Mesenteric fat pad (tissue), 1 donor: ENCODE results near the gene STAT5B. TPM values are rescaled to one million over a fixed set of nuclear protein-coding genes. Genes with fewer than 3 reads are reported as not detected.
"Not testable (repeated sequence)": the region's sequence is repeated elsewhere in the genome, so short reads cannot be mapped to it uniquely, and the experiment has no call there.

Experiments used
- DNase-seq: peaks from one replicate; pipeline ENCODE4 v3.0.0-alpha.2; 2020; ENCODE audit warnings: low spot score
- total RNA-seq: library from RNA; stranded (reverse); fragmentation: NEBNext Ultra II Directional; extraction: Animal tissue kit (Norgen Biotek cat#: 25700); gene quantifications from one replicate; pipeline ENCODE4 v1.2.1, GENCODE V29; 2021
- donor health status: DM: yes; HTN: yes; CAD: no.

Gene STAT5B
- total RNA-seq, 1 donor from 2014 or later, result 106 TPM

DNA sequence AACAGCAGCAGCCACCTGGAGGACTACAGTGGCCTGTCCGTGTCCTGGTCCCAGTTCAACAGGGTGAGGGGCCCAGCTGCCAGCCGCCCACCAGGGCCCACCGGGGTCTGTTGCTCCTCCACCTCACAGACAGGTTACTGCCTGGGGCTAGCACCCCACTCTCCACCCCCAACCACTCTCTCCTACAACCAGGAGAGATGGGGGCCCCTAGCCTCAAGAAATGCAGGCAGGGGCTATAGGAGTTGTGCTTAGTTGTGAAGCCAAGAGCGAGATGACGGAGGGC lies 30.1 kb upstream of the STAT5B start:
- DNase-seq, result no peak

DNA sequence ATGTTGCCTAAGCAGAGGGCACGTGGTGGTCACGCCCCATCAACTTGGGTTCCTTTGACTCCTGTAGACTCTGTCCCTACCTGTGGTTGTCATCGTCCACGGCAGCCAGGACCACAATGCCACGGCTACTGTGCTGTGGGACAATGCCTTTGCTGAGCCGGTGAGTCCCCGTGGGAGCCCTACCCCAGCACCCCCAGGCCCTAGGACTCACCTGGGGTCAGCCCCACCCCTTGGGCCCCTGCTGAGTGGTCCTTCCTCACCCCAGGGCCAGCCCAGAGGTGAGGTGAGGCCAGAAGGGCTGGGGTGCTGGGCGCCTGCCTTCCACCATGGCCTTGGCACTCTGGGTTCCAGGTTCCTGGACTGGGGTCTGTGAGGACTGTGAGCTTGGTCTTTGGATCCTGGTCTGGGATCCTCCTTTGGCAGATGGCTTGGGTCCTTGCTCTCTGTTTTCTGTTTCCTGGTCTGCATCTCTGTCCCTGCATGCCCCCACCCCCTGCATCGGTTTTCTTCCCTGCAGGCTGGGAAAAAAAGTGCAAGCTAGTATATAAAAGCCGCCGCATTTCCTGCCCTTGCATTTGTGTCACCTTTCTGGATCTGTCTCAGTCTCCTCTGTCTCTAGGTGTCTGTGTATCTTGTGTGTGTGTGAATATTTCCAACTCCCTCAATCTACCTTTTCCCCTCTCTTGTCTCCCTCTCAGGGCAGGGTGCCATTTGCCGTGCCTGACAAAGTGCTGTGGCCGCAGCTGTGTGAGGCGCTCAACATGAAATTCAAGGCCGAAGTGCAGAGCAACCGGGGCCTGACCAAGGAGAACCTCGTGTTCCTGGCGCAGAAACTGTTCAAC lies 29.6 kb upstream of the STAT5B start:
- no peak for DNase-seq

DNA sequence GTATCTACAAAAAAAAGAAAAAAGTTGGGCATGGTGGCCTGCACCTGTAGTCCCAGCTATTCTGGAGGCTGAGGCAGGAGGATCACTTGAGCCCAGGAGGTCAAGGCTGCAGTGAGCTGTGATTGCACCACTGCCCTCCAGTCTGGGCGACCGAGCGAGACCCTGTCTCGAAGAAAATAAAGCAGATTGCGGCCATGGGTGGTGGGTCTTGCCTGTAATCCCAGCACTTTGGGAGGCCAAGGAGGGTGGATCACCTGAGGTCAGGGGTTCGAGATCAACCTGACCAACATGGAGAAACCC lies 28.8 kb upstream of the STAT5B start:
- not testable (repeated sequence) for DNase-seq

DNA sequence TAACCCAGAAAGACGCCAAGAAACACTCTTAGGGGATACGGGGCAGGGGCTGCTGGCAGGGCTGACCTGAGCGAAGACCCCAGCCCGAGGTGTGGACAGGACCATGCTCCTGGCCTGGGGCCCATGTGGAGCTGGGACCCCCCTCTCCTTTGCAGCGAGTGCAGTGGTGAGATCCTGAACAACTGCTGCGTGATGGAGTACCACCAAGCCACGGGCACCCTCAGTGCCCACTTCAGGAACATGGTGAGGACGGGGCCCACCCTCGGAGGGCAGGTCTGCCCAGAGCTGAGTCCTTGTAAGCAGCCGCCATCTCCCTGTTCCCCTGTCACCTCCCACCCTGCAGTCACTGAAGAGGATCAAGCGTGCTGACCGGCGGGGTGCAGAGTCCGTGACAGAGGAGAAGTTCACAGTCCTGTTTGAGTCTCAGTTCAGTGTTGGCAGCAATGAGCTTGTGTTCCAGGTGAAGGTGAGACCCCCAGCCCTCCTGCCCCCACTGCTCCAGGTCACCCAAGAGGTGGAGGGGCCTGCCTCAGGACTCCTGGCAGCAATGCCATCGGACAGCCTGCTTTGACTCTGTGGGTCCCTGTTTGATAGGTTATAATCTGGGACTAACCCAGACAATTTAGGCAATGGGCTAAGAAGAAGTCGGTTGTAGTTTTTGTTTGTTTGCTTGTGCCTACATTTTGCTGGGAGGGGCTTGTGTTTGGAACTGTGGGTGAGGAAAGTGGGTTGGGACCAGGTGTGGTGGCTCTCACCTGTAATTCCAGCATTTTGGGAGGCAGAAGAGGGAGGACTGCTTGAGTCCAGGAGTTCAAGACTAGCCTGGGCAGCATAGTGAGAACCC lies 28.2 kb upstream of the STAT5B start:
- DNase-seq, result no peak

DNA sequence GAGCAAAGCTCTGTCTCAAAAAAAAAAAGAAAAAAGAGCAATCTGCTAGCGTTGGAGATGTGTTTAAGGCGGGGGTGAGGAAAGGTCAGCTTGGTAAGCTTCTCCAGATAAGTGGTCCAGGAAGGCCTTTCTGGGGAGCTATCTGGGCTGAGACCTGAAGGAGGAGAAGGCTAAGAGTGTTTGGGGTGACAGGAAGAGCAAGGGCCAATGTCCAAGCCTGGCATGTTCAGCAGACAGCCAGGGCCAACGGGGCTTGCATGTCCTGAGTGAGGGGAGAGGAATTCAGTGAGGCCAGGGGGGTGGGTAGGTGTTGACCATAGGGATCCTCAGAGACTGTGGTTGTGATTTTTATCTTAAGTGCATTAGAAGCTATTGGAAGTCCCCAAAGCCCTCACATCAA lies 27.5 kb upstream of the STAT5B start:
- no peak for DNase-seq

DNA sequence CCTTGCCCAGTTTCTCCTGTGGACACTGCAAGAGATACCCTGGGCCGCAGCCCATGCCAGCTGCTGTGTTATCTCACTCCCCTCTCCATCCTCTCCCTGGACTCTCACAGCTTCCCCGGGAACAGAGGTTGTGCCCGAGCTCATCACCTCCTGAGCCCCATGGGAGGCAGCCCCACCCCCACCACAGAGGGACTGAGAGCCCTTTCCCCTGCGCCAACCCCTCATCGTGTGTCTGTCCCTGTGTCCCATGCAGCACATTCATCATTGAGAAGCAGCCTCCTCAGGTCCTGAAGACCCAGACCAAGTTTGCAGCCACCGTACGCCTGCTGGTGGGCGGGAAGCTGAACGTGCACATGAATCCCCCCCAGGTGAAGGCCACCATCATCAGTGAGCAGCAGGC lies 24.8 kb upstream of the STAT5B start:
- DNase-seq, result no peak

DNA sequence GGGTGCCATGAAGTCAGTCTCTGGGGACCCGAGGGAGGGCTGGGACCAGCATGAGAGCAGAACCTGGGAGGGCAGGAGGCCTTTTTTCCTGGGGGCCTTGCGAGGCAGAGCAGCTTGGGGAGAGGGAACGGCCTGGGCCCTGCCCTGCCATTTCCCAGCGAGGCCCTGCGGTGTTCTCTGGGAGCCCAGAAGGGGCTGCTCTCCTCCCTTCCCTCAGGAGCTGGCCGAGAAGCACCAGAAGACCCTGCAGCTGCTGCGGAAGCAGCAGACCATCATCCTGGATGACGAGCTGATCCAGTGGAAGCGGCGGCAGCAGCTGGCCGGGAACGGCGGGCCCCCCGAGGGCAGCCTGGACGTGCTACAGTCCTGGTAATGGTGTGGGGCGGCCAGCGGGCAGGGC lies 23.7 kb upstream of the STAT5B start:
- not testable (repeated sequence) for DNase-seq

DNA sequence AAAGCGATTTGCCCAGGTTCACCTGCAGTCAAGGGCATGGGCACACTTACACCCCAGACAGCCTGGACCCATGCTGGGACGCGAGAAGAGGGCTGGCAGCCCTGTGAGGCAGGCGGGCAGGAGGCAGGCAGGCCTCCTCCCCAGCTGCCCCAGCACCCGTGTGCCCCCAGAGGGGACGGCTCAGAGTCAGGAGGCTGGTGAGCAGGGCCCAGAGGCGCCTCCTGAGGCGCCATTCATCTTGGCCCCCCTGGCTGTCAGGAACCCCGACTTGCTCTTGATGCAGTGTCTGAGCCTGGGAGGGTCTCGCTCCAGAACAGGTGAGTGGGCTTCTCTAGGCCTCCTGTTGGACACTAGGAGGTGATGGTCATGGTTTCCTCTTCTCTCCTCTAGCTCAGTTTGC lies 23.2 kb upstream of the STAT5B start:
- not testable (repeated sequence) for DNase-seq

DNA sequence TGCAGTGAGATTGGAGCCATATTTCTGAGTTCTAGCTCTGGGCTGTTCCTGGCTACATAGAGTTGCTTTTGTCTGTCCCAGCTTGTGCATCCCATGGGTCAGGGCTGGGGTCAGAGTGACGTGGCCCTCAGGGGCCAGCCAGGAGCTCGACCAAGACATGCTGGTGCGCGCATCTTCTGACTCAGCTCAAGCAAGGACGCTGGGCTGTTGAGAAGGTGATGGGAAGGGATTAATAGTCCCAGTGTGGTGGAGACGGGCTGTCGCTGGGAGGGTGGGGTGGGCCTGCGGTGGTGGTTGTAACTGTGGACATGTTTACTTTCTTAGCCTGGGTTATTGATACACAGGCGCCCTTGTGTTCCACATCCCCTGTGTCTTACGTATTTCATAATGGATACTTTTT lies 21.6 kb upstream of the STAT5B start:
- not testable (repeated sequence) for DNase-seq

DNA sequence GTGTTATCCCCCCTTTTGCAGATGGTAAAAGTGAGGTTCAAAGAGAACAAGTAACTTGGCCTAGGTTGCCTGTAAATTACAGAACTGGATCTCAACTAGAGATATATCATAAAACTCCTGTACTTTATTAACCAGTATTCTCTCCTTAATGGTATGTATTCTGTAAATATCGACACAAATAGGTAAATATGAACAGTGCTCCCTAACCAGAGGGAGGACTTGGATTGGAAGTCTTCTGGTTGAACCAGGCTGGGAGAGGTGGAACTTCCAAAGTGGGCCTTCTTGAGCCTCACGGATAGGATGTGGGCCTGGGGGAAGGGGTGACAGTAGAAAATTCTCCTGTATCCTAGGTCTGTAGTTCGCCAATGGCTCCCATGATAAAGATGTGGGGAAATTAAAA lies 19.8 kb upstream of the STAT5B start:
- no peak for DNase-seq

DNA sequence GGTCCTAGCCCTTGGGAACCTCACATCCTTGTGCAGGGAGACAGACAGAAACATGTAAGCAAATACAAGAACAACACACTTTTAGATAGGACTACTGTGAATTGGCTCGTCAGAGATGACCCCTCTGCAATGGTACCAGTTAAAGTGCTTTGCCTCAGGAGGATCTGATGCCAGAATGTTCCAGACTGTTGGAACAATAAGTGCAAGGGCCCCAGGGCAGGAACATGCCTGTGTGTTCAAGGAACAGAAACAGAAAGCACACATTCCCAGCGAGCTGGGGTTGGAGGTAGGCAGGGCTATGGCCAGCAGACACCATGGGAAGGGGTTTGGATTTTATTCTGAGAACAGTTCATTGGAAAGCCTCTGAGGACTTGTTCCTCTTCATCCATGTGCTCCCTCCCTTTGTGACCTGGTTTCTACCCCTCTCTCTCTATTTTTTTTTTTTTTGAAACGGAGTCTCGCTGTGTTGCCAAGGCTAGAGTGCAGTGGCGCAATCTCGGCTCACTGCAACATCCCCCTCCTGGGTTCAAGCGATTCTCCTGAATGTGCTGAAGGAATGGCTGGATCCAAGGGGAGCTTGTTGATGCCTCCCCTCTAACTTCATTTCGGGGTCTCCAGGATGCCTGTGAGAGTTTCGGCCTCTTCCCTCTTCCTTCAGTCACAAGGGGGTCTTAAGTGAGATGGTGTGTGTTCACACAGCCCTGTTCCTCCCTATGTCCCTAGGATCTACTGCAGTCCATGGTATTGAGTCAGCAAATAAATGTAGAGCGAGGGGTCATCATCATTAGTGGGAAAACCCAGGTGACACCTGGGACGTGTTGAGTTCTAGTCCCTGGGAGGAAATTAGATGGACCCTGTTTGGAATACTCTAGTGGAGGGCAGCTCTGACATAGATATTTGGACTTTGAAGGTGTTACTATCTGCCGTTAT lies 18.5 kb upstream of the STAT5B start:
- no peak for DNase-seq

DNA sequence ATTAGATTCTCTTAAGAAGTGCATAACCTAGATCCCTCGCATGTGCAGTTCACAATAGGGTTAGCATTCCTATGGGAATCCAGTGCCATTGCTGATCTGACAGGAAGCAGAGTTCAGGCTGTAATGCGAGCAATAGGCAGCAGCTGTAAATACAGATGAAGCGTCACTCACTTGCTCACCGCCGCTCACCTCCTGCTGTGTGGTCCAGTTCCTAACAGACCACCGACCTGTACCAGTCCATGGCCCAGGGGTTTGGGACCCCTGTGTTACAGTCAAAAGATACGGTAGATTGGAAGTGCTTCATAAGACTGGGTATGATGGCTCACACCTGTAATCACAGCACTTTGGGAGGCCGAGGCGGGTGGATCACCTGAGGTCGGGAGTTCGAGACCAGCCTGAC lies 14.9 kb upstream of the STAT5B start:
- DNase-seq, result peak; percentile 45

DNA sequence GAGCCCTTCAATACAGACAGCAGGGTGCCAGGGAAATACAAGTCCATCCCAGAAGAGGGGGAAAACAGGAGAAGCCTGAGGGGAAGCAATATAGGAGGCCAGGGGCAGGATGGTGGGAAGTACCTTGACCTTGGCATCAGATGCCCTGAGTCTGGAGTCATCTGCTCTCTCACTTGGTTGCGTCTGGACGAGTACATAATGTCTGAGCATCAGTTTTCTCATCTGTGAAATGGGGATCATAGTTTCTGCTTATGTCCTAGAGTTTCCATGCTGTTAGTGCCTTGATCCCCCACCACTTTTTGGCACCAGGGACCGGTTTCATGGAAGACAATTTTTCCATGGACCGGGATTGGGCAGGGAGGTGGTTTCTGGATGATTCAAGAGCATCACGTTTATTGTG lies 14.4 kb upstream of the STAT5B start:
- peak; percentile 51 for DNase-seq

DNA sequence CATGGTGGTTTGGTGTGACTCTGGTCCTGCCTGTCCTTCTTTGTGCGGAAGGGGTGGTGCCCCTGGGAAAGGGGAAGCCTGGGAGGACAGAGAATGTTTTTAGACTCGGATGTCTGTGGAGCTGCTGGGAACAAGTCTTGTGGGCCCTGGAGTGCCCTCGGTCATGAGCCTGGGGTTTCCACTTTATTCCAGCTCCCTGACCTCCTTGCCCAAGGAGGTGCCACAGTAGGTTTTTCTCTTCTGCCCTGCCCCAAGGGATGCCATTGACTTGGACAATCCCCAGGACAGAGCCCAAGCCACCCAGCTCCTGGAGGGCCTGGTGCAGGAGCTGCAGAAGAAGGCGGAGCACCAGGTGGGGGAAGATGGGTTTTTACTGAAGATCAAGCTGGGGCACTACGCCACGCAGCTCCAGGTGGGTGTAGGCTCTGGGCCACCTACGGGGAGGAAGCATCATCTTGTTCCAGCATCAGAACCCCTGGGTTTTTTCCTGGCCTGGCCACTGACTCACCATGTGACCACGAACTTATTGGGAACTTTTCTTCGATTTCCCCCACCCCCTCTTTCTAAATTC lies 13.5 kb upstream of the STAT5B start:
- DNase-seq, result peak; percentile 82

DNA sequence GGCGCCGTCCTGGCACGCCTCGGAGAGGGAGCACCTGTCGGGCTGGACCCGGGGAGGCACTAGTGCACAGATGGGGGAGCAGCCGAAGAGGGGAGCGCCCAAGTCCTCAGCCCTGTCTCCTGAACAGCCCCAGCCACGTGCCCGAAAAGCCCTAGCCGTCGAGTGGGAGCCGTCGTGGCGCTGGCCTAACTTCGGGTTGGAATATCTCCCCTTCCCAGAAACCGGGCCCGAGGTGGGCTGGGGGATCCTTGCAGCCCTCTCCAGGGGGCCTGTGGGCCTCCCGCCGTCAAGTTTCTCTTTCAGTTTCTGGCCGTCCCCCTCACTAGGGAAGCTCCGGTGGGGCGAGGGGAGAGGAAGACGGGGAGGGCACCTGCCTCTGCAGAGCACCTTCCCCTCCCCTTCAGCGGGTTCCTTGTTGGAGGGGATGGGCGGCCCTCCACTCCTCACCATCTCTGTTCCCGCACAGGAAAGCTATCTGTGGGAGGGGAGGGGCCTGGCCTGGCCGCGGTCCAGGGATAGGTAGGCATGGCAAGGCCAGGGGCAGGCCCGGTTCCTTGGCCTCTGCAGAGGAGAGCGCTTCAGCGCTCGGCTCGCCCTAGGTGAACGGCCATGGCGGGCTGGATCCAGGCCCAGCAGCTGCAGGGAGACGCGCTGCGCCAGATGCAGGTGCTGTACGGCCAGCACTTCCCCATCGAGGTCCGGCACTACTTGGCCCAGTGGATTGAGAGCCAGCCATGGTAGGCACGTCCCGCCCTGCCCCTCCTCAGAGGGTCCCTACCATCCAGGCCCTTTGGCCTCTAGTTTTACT lies 12.8 kb upstream of the STAT5B start:
- DNase-seq, result peak; percentile 89

DNA sequence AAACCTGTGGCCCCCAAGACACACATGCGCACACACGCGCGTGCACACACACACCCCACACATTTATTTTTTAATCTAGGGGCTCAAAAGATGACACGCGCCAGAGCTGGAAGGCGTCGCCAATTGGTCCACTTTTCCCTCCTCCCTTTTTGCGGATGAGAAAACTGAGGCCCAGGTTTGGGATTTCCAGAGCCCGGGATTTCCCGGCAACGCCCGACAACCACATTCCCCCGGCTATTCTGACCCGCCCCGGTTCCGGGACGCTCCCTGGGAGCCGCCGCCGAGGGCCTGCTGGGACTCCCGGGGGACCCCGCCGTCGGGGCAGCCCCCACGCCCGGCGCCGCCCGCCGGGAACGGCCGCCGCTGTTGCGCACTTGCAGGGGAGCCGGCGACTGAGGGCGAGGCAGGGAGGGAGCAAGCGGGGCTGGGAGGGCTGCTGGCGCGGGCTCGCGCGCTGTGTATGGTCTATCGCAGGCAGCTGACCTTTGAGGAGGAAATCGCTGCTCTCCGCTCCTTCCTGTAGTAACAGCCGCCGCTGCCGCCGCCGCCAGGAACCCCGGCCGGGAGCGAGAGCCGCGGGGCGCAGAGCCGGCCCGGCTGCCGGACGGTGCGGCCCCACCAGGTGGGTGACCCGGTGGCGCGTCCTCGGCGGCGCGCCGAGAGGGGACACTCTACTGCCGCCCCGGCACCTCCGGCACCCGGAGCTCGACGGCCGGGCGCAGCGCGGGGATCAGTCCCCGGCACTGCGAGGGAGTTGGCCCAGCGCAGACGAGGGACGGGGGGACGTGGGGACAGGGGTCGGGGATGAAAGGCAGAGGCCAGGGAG lies 12.0 kb upstream of the STAT5B start, which contains the start of gene STAT5A:
TSS of gene STAT5A (plus strand) at position 522 of the 826 bp plus-strand sequence. CDS start 914 bp downstream, outside the sequence.
- DNase-seq, result peak; percentile 98

DNA sequence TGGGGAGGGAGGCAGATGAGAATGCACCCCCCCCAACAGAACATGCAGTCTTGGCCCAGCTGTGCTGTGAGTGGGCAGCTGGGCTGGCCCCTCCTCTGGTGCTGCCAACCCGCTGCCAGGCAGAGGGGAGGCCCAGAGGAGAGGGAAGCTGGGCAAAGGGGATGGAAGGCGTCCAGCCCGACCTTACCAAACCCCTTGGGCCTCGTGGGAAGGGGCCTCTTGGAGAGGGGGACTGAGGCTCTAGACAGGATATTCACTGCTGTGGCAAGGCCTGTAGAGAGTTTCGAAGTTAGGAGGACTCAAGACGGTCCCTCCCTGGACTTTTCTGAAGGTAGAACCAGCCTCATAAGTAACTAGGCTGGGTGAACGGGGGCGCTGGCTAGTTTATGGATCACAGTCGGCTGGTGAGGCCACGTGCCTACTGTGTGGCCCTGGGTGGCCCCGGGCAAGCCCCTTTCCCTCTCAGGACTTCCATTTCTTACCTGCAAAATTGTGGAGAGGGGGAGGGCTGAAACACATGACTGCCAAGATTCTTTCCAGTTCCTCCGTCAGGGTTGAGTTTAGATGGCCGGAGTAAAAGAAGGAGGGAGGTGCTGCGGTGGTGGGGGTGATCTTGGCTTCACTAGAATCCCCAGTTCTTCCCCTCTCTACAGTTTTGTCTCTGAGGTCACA lies 11.2 kb upstream of the STAT5B start:
- DNase-seq, result peak; percentile 89

DNA sequence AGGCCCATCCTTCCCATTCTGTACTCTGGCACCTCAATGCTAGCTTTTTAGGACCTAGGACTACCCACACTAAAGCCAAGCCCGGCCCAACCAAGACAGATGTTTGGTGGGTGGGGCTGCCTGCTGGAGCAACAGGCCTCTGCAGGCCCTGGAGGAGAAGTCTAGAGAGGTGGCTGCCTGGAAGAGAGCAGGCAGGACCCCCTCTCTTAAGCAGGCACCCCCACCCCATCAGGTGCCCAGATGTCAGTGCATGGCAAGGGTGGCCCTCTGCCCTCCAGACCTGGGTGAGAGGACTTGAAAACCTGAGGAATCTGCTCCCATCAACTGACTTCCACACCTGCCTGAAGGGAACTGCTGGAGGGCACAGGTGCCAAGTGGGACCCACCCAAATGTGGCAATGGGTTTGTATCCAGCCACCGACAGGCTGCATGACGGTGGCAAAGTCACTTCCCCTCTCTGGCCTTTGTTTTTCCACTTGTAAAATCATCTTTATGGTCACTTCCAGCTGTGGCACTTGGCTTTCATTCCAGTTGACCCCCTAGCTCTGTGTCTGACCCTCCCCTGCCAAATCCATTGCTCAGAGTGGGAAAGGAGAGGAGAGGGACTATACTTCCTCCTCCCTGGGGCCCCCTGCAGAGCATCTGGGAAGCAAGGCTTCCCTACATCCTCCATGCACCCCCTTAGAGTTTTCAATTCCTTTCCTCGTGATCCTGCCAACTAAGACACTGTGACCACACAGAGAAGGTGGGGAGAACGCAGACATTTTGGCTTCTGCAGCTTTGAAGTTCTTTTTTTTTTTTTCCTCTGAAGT lies 10.4 kb upstream of the STAT5B start:
- peak; percentile 87 for DNase-seq
